Large intestine (tissue), 1 donor: ENCODE data around the gene RNASE9. TPM values are rescaled to one million over a fixed set of nuclear protein-coding genes. Genes with fewer than 3 reads are reported as not detected.

Experiments used
- polyA plus RNA-seq: library from polyadenylated mRNA; unstranded; fragments of 120-200 nt; gene quantifications from one replicate; pipeline ENCODE4 v1.2.1, GENCODE V29; 2013

The RNASE9 gene
- polyA plus RNA-seq, 1 donor = not detected

Other genes with a start within 250 kb of the RNASE9 start
- 67.7 TPM for gene CCNB1IP1, start 227.8 kb downstream of the RNASE9 start, polyA plus RNA-seq
- 30.9 TPM for gene PARP2, start 217.4 kb downstream of the RNASE9 start, polyA plus RNA-seq
- 98.8 TPM for gene TEP1, start 147.5 kb downstream of the RNASE9 start, polyA plus RNA-seq
- gene KLHL33, start 124.9 kb downstream of the RNASE9 start, polyA plus RNA-seq = 0.64 TPM
- 63.2 TPM for gene OSGEP, start 106.2 kb downstream of the RNASE9 start, polyA plus RNA-seq
- 218 TPM for gene APEX1, start 105.8 kb downstream of the RNASE9 start, polyA plus RNA-seq
- gene PIP4P1, start 99.6 kb downstream of the RNASE9 start, polyA plus RNA-seq = 44.0 TPM
- 215 TPM for gene PNP, start 91.6 kb downstream of the RNASE9 start, polyA plus RNA-seq
- gene RNASE10, start 55.5 kb downstream of the RNASE9 start, polyA plus RNA-seq = 1.0 TPM
- not detected for gene RNASE11, start 27.0 kb upstream of the RNASE9 start, polyA plus RNA-seq
- gene RNASE12, start 30.3 kb upstream of the RNASE9 start, polyA plus RNA-seq = not detected
- gene OR6S1, start 80.6 kb upstream of the RNASE9 start, polyA plus RNA-seq = not detected
- gene RNASE4, start 123.5 kb upstream of the RNASE9 start, polyA plus RNA-seq = 37.1 TPM
- 43.6 TPM for gene ANG, start 127.7 kb upstream of the RNASE9 start, polyA plus RNA-seq
- not detected for gene EDDM3A, start 184.8 kb upstream of the RNASE9 start, polyA plus RNA-seq
- not detected for gene EDDM3B, start 207.4 kb upstream of the RNASE9 start, polyA plus RNA-seq
- 15.9 TPM for gene RNASE6, start 220.2 kb upstream of the RNASE9 start, polyA plus RNA-seq
- gene RNASE1, start 241.8 kb upstream of the RNASE9 start, polyA plus RNA-seq = 107 TPM